GM18867 (cell line): ENCODE data around the gene CXCR2.
A peak's percentile ranks its signal among the peaks of the same experiment; 100 is the strongest.
"Not testable (repeated sequence)": the region's sequence is repeated elsewhere in the genome, so short reads cannot be mapped to it uniquely, and the experiment has no call there.

ENCODE experiments used
- ATAC-seq: cut with Tn5 transposase; IDR thresholded peaks from one replicate; pipeline ENCODE4 v1.9.1; 2021; ENCODE audit warnings: mild to moderate bottlenecking, moderate library complexity; ENCODE audit not compliant: unreplicated experiment

Gene CXCR2

GRCh38 chr2:218125626-218126080, at the start of gene CXCR2:
Gene CXCR2 (plus strand): TSS chr2:218126028. CDS start chr2:218134802, 8,774 bp downstream.
- ATAC-seq = no peak

- ATAC-seq = no peak
Measured at GRCh38 chr2:218077464-218078216, 48.2 kb upstream of the CXCR2 start.

- ATAC-seq = no peak
Measured at GRCh38 chr2:218079943-218080913, 45.6 kb upstream of the CXCR2 start.

GRCh38 chr2:218081063-218081462, 44.8 kb upstream of the CXCR2 start:
- peak; percentile 96 for ATAC-seq

GRCh38 chr2:218081695-218082094, 44.1 kb upstream of the CXCR2 start:
- ATAC-seq = no peak

- no peak for ATAC-seq
Measured at GRCh38 chr2:218082586-218083351, 43.1 kb upstream of the CXCR2 start.

- ATAC-seq = no peak
Measured at GRCh38 chr2:218083352-218083676, 42.5 kb upstream of the CXCR2 start.

GRCh38 chr2:218086478-218086877, 39.4 kb upstream of the CXCR2 start:
- no peak for ATAC-seq

- ATAC-seq = no peak
Measured at GRCh38 chr2:218089259-218089658, 36.6 kb upstream of the CXCR2 start.

GRCh38 chr2:218091746-218092145, 34.1 kb upstream of the CXCR2 start:
- ATAC-seq = no peak

- ATAC-seq = no peak
Measured at GRCh38 chr2:218093879-218094278, 31.9 kb upstream of the CXCR2 start.

GRCh38 chr2:218095853-218096252, 30.0 kb upstream of the CXCR2 start:
- no peak for ATAC-seq

GRCh38 chr2:218097975-218098374, 27.9 kb upstream of the CXCR2 start:
- no peak for ATAC-seq

GRCh38 chr2:218108834-218109233, 17.0 kb upstream of the CXCR2 start:
- not testable (repeated sequence) for ATAC-seq

GRCh38 chr2:218121789-218122188, 4.0 kb upstream of the CXCR2 start:
- not testable (repeated sequence) for ATAC-seq

GRCh38 chr2:218122286-218122685, 3.5 kb upstream of the CXCR2 start:
- ATAC-seq = not testable (repeated sequence)

- no peak for ATAC-seq
Measured at GRCh38 chr2:218123986-218124385, 1.8 kb upstream of the CXCR2 start.

- ATAC-seq = no peak
Measured at GRCh38 chr2:218125095-218125494, 733 bp upstream of the CXCR2 start.

GRCh38 chr2:218127929-218128455, 2.2 kb downstream of the CXCR2 start:
- no peak for ATAC-seq

GRCh38 chr2:218128781-218129457, 3.1 kb downstream of the CXCR2 start:
- no peak for ATAC-seq
